Measurements from ENCODE around the gene ANO4. TPM values are rescaled to one million over a fixed set of nuclear protein-coding genes. Genes with fewer than 3 reads are reported as not detected.

ANO4 gene
- total and polyA plus RNA-seq, 2 of the 8 experiments (the other 6 are each of a cell fraction or from before 2014, with no cell fraction given) = 1.1 to 3.4 TPM

- H2BK15ac ChIP-seq (ENCODE audit: low read length) = no peak overlapping the region
- no peak overlapping the region for H2AK5ac ChIP-seq (ENCODE audit: low read depth, low read length)
- no peak overlapping the region for H3K9ac ChIP-seq (replicated peaks in 1 of 4; ENCODE audit: extremely low read depth in 1 of 4, low read depth in 3 of 4, low read length in 3 of 4)
- H3K4me3 ChIP-seq (ENCODE audit: extremely low read depth in 1 of 4, insufficient read depth in 2 of 4, low read depth in 3 of 4, low read length in 4 of 4) = no peak overlapping the region
- H3K4me2 ChIP-seq (ENCODE audit: insufficient read depth in 1 of 2, low read depth in 2 of 2, low read length in 2 of 2) = no peak overlapping the region
- no peak overlapping the region for H4K91ac ChIP-seq (replicated peaks; ENCODE audit: insufficient read length, low read length)
- TF ChIP-seq EZH2 (IDR thresholded peaks at IDR 0.05; ENCODE audit: low read depth, low read length, severe bottlenecking) = no peak
- TF ChIP-seq CTBP2 (IDR thresholded peaks at IDR 0.05; ENCODE audit: borderline replicate concordance, insufficient read depth, insufficient read length, low read length) = no peak
- no peak for TF ChIP-seq SP1 (IDR thresholded peaks at IDR 0.05; ENCODE audit: low read depth, low read length)
- TF ChIP-seq ASH2L (IDR thresholded peaks at IDR 0.05; ENCODE audit: low read length) = no peak
- TF ChIP-seq POU5F1 (IDR thresholded peaks at IDR 0.05; ENCODE audit: low read depth, low read length) = no peak
- TF ChIP-seq RXRA (IDR thresholded peaks at IDR 0.05; ENCODE audit: insufficient read depth, low read depth, low read length) = no peak
- no peak for TF ChIP-seq SRF (IDR thresholded peaks at IDR 0.05; ENCODE audit: low read depth, low read length)
- no peak for TF ChIP-seq RBBP5 (IDR thresholded peaks at IDR 0.05; ENCODE audit: borderline replicate concordance, low read depth, low read length)
- H3K23ac ChIP-seq (ENCODE audit: insufficient read length) = no peak overlapping the region
- no peaks in the 10 kb centered on the region for H3K23me2 ChIP-seq (ENCODE audit: low read depth, low read length)
- H3K9me3 ChIP-seq (ENCODE audit: insufficient read depth in 2 of 2, low read depth in 1 of 2, low read length in 1 of 2) = no peaks in the 10 kb centered on the region; a peak in 1 of 4 replicates
- H2AFZ ChIP-seq (ENCODE audit: low read length) = no peak overlapping the region
- H3K4ac ChIP-seq (replicated peaks; ENCODE audit: insufficient read length, low read depth, low read length) = no peak overlapping the region
- no peak overlapping the region for H4K8ac ChIP-seq (ENCODE audit: extremely low read depth, insufficient read depth, low read length)
- H3K18ac ChIP-seq (ENCODE audit: extremely low read depth, low read length) = no peak overlapping the region
- H2BK5ac ChIP-seq (ENCODE audit: low read depth, low read length) = no peak overlapping the region
- no peak overlapping the region for H4K5ac ChIP-seq (ENCODE audit: insufficient read length, low read depth, low read length)
- H2BK12ac ChIP-seq (ENCODE audit: low read depth, low read length) = no peak overlapping the region
- no peak overlapping the region for H3K56ac ChIP-seq (replicated peaks; ENCODE audit: insufficient read length, low read depth, low read length)
- ChIA-PET POLR2A (ENCODE audit: partially characterized antibody) (no interaction called here), CTCF (ENCODE audit: partially characterized antibody) (interaction anchor here (0.7 to 1.1 kb wide), 3 partner anchors 16 to 147 kb away, joined by 3 read pairs; no protein-coding TSS in a partner anchor)
- no peak overlapping the region for H2BK20ac ChIP-seq (ENCODE audit: low read length)
- no peaks in the 10 kb centered on the region for H3K27me3 ChIP-seq (replicated peaks in 1 of 4; ENCODE audit: control insufficient read depth in 3 of 4, extremely low read depth in 1 of 4, insufficient read depth in 3 of 4, low read length in 3 of 4)
- no peak overlapping the region for H3K14ac ChIP-seq (ENCODE audit: insufficient read length)
- no peak overlapping the region for H2BK120ac ChIP-seq (replicated peaks; ENCODE audit: low read depth, low read length)
- no peaks in the 10 kb centered on the region for H3K79me1 ChIP-seq (ENCODE audit: low read depth, low read length)
- no peaks in the 10 kb centered on the region for H3K4me1 ChIP-seq (replicated peaks in 1 of 4; ENCODE audit: control insufficient read depth in 3 of 4, insufficient read depth in 4 of 4, low read length in 3 of 4)
- no peak overlapping the region for H3K27ac ChIP-seq (ENCODE audit: low read depth, low read length)
- H3K79me2 ChIP-seq (ENCODE audit: control insufficient read depth in 1 of 2, insufficient read depth in 2 of 2, low read length in 2 of 2) = no peaks in the 10 kb centered on the region
- FAIRE-seq (no peak), DNase-seq (ENCODE audit: low read depth in 1 of 2, low spot score in 2 of 2) (no peak)
- no peaks in the 10 kb centered on the region for H4K20me1 ChIP-seq (replicated peaks in 1 of 2; ENCODE audit: control insufficient read depth in 1 of 2, insufficient read depth in 2 of 2, low read length in 2 of 2)
- no peaks in the 10 kb centered on the region for H3K36me3 ChIP-seq (ENCODE audit: control insufficient read depth in 2 of 4, insufficient read depth in 4 of 4, low read length in 3 of 4)
Measured at GRCh38 chr12:100833282-100833681, 38.7 kb downstream of the ANO4 start.
